Measurements from ENCODE around the gene CEBPG. TPM values are rescaled to one million over a fixed set of nuclear protein-coding genes. Genes with fewer than 3 reads are reported as not detected.

CEBPG gene
- total RNA-seq, 1 experiment from 2014 or later, result 51.1 TPM

GRCh38 chr19:33407140-33407551, 33.6 kb downstream of the CEBPG start:
- no peaks in the 10 kb centered on the region for H3K9me2 ChIP-seq (ENCODE audit: insufficient read depth)
- ChIA-PET POLR2A (no interaction called here), RAD21 (ENCODE audit: low non-redundant PET in 1 of 2, low total read pairs in 2 of 2, uncharacterized antibody in 2 of 2, unreplicated experiment in 2 of 2) (interaction anchor here (0.5 to 1.3 kb wide), 4 partner anchors 165 to 344 kb away, joined by 4 to 10 read pairs (median 6); no protein-coding TSS in a partner anchor), CTCF (interaction anchor here (1.1 to 2.4 kb wide), 12 partner anchors 9 to 280 kb away, joined by 3 to 20 read pairs (median 6); partner anchors contain the start of gene CEBPA)
- BruUV-seq (replicated peaks), result no TSS peak
- no peak overlapping the region for H3K4me2 ChIP-seq (ENCODE audit: low read length)
- H3K27me3 ChIP-seq (ENCODE audit: insufficient read depth, low read length), result no peaks in the 10 kb centered on the region
- H3K27ac ChIP-seq (ENCODE audit: low read depth, low read length), result no peak overlapping the region
- no peaks in the 10 kb centered on the region for H3K9me3 ChIP-seq (ENCODE audit: control insufficient read depth in 1 of 2, insufficient read depth in 1 of 2, low read depth in 1 of 2, low read length in 2 of 2)
- intact Hi-C loops (cut with micrococcal nuclease), result loop anchor here (1.0 to 10.0 kb wide), 2 partner anchors 172 to 262 kb away; no protein-coding TSS in a partner anchor
- H3K4me1 ChIP-seq (ENCODE audit: control insufficient read depth in 1 of 2, insufficient read depth in 2 of 2, low read length in 2 of 2), result no peaks in the 10 kb centered on the region
- peak; percentile 41 for ATAC-seq
- TF ChIP-seq EZH2 (IDR thresholded peaks at IDR 0.05) (no peak), SRF (IDR thresholded peaks at IDR 0.05; ENCODE audit: low read depth) (no peak), TCF7L2 (IDR thresholded peaks at IDR 0.05; ENCODE audit: borderline replicate concordance, extremely low read depth, insufficient read depth, insufficient read length) (no peak), CBX3 (IDR thresholded peaks at IDR 0.05; ENCODE audit: low read depth) (no peak), ELF1 (IDR thresholded peaks at IDR 0.05; ENCODE audit: borderline replicate concordance, low read depth) (no peak), SIN3A (IDR thresholded peaks at IDR 0.05; ENCODE audit: low read depth) (no peak), FOSL1 (IDR thresholded peaks at IDR 0.05; ENCODE audit: low read depth) (no peak), EGR1 (IDR thresholded peaks at IDR 0.05; ENCODE audit: low read depth) (no peak), EZH2phosphoT487 (IDR thresholded peaks at IDR 0.05; ENCODE audit: borderline replicate concordance) (no peak), CEBPB (IDR thresholded peaks at IDR 0.05; ENCODE audit: low read depth) (no peak), ZFX (IDR thresholded peaks at IDR 0.05) (no peak), SP1 (IDR thresholded peaks at IDR 0.05; ENCODE audit: low read depth) (no peak), ZBTB33 (IDR thresholded peaks at IDR 0.05; ENCODE audit: extremely low read depth, insufficient replicate concordance, low read length) (no peak), REST (IDR thresholded peaks at IDR 0.05; ENCODE audit: low read depth) (no peak), RAD21 (IDR thresholded peaks at IDR 0.05; ENCODE audit: low read depth) (no peak), CTCF (IDR thresholded peaks at IDR 0.05 in 2 of 3, conservative IDR thresholded peaks at IDR 0.05 in 1 of 3; ENCODE audit: borderline replicate concordance in 1 of 3, insufficient read depth in 1 of 3, low read depth in 2 of 3, low read length in 2 of 3) (no peak), POLR2AphosphoS5 (IDR thresholded peaks at IDR 0.05; ENCODE audit: low read depth, low read length) (no peak), YY1 (IDR thresholded peaks at IDR 0.05; ENCODE audit: extremely low read depth, insufficient replicate concordance, low read depth, low read length) (no peak), JUND (IDR thresholded peaks at IDR 0.05) (no peak), ZNF274 (IDR thresholded peaks at IDR 0.05; ENCODE audit: low read depth, low read length) (no peak)
- no peaks in the 10 kb centered on the region for H3K79me2 ChIP-seq (ENCODE audit: insufficient read depth, low read length)
- no peaks in the 10 kb centered on the region for H3K36me3 ChIP-seq (ENCODE audit: control insufficient read depth in 1 of 2, insufficient read depth in 2 of 2, low read length in 2 of 2)
- no peak overlapping the region for H2AFZ ChIP-seq (ENCODE audit: low read depth, low read length, poor library complexity, severe bottlenecking)
- no peaks in the 10 kb centered on the region for H4K20me1 ChIP-seq (ENCODE audit: insufficient read depth)
- DNase-seq (ENCODE audit: low read depth, low spot score), result no peak
- no peak overlapping the region for H3K9ac ChIP-seq (ENCODE audit: low read length)
- no peak overlapping the region for H3K4me3 ChIP-seq (replicated peaks in 1 of 2; ENCODE audit: low read depth in 1 of 2, low read length in 2 of 2)
